ENCODE measurements around the gene PRSS27.

The PRSS27 gene

GRCh38 chr16:2720064-2720457 lies at the start of gene PRSS27:
PRSS27 (minus strand) TSS chr16:2720224; CDS start chr16:2720160, 64 bp downstream.
- DNase-seq: no peak

GRCh38 chr16:2769675-2770056 lies 49.6 kb upstream of the PRSS27 start:
- no peak for DNase-seq

GRCh38 chr16:2769100-2769529 lies 49.1 kb upstream of the PRSS27 start:
- no peak for DNase-seq

- no peak for DNase-seq
These were observed 48.5 kb upstream of the PRSS27 start for GRCh38 chr16:2768403-2769089.

- DNase-seq: no peak
These were observed 47.9 kb upstream of the PRSS27 start for GRCh38 chr16:2767891-2768290.

GRCh38 chr16:2767140-2767731 lies 47.2 kb upstream of the PRSS27 start:
- no peak for DNase-seq

- no peak for DNase-seq
These were observed 46.6 kb upstream of the PRSS27 start for GRCh38 chr16:2766430-2767139.

GRCh38 chr16:2765462-2766404 lies 45.7 kb upstream of the PRSS27 start:
- no peak for DNase-seq

- DNase-seq: no peak
These were observed 44.7 kb upstream of the PRSS27 start for GRCh38 chr16:2764718-2765117.

GRCh38 chr16:2763173-2763572 lies 43.1 kb upstream of the PRSS27 start:
- no peak for DNase-seq

GRCh38 chr16:2762711-2763110 lies 42.7 kb upstream of the PRSS27 start:
- no peak for DNase-seq

GRCh38 chr16:2761886-2762583 lies 42.0 kb upstream of the PRSS27 start:
- DNase-seq: no peak

- DNase-seq: no peak
These were observed 41.4 kb upstream of the PRSS27 start for GRCh38 chr16:2761472-2761871.

- DNase-seq: no peak
These were observed 37.3 kb upstream of the PRSS27 start for GRCh38 chr16:2757344-2757743.

- DNase-seq: no peak
These were observed 36.4 kb upstream of the PRSS27 start for GRCh38 chr16:2756288-2757015.

- no peak for DNase-seq
These were observed 35.1 kb upstream of the PRSS27 start for GRCh38 chr16:2755158-2755557.

GRCh38 chr16:2753733-2754020 lies 33.7 kb upstream of the PRSS27 start:
- no peak for DNase-seq

GRCh38 chr16:2752850-2753732 lies 33.1 kb upstream of the PRSS27 start:
- DNase-seq: peak; percentile 78

GRCh38 chr16:2752035-2752849 lies 32.2 kb upstream of the PRSS27 start, which contains the start of gene SRRM2:
SRRM2 (plus strand) TSS chr16:2752638; CDS start chr16:2756365, 3,727 bp downstream.
- peak; percentile 95 for DNase-seq

- no peak for DNase-seq
These were observed 31.6 kb upstream of the PRSS27 start for GRCh38 chr16:2751577-2752034.
